Measurements from ENCODE around the gene IGSF6. TPM values are rescaled to one million over a fixed set of nuclear protein-coding genes. Genes with fewer than 3 reads are reported as not detected.
"Not testable (repeated sequence)": the region's sequence is repeated elsewhere in the genome, so short reads cannot be mapped to it uniquely, and the experiment has no call there.

IGSF6 gene, protein sequence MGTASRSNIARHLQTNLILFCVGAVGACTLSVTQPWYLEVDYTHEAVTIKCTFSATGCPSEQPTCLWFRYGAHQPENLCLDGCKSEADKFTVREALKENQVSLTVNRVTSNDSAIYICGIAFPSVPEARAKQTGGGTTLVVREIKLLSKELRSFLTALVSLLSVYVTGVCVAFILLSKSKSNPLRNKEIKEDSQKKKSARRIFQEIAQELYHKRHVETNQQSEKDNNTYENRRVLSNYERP
- total RNA-seq, result 1 to 10 TPM in 2 of 4 donors, under 1 TPM in 1, not detected in 1; 0.76 to 7.4 (median 1.3) TPM

DNA sequence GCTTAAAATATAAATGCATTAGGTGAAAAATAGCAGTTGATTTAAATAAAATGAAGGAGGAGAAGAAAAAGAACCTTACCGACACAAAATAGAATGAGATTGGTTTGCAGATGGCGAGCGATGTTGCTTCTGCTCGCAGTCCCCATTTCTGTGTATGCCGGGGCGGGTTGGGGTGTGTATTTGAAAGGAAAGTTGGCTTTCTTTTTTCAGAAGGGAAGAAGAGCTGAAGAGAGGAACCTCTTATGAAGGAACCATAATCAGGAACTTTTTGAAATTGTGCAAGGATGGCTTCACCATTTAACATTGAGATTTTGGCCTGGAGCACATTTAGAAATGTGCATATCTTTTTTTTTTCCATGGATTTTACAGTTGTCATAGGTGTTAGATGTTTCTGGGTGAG lies at the start of gene IGSF6:
IGSF6 (minus strand) TSS at position 156 of the 400 bp plus-strand sequence; CDS start at position 146, 10 bp downstream.
- no peak for TF ChIP-seq POLR2A (IDR thresholded peaks at IDR 0.05)
- TF ChIP-seq, protein P1, sequence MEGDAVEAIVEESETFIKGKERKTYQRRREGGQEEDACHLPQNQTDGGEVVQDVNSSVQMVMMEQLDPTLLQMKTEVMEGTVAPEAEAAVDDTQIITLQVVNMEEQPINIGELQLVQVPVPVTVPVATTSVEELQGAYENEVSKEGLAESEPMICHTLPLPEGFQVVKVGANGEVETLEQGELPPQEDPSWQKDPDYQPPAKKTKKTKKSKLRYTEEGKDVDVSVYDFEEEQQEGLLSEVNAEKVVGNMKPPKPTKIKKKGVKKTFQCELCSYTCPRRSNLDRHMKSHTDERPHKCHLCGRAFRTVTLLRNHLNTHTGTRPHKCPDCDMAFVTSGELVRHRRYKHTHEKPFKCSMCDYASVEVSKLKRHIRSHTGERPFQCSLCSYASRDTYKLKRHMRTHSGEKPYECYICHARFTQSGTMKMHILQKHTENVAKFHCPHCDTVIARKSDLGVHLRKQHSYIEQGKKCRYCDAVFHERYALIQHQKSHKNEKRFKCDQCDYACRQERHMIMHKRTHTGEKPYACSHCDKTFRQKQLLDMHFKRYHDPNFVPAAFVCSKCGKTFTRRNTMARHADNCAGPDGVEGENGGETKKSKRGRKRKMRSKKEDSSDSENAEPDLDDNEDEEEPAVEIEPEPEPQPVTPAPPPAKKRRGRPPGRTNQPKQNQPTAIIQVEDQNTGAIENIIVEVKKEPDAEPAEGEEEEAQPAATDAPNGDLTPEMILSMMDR (IDR thresholded peaks at IDR 0.05), result no peak
- H3K27ac ChIP-seq, result peak within 1 kb of the TSS in 1 of 4 donors; percentile 26
- no peaks in the 10 kb centered on the region for H3K27me3 ChIP-seq
- no peak for DNase-seq
- no peaks in the 10 kb centered on the region for H3K9me3 ChIP-seq
- H3K4me1 ChIP-seq, result peaks cover 0 to 7% (median 6%) of the 10 kb centered on the region in 4 donors
- H3K4me3 ChIP-seq, result peak within 1 kb of the TSS in 1 of 4 donors; percentile 11
- H3K36me3 ChIP-seq, result peaks cover 0 to 14% (median 0%) of the 10 kb centered on the region in 3 donors

DNA sequence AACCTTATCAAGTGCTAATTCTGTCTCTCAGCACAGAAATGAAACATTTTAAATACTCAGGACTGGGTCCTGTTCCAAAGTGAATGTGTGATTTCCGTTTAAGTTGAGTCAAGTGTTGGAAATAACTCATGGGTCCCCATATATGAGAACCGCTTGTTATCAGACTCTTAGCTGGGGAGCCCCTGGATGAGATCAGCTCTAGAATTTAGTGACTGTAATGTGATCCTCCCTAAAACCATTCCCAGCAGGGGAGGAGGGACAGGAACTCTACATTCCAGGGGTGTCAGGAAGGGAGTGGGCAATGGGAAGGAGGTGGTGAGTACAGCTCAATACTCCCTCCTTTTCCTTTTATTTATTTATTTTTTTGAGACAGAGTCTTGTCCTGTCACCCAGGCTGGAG lies 48.9 kb upstream of the IGSF6 start:
- H3K4me3 ChIP-seq, result no peak overlapping the region
- H3K27ac ChIP-seq, result no peak overlapping the region
- TF ChIP-seq POLR2A (IDR thresholded peaks at IDR 0.05), result no peak
- TF ChIP-seq, protein P1 (IDR thresholded peaks at IDR 0.05), result no peak
- no peaks in the 10 kb centered on the region for H3K9me3 ChIP-seq
- no peaks in the 10 kb centered on the region for H3K4me1 ChIP-seq
- DNase-seq, result no peak
- H3K36me3 ChIP-seq, result no peaks in the 10 kb centered on the region
- no peaks in the 10 kb centered on the region for H3K27me3 ChIP-seq

DNA sequence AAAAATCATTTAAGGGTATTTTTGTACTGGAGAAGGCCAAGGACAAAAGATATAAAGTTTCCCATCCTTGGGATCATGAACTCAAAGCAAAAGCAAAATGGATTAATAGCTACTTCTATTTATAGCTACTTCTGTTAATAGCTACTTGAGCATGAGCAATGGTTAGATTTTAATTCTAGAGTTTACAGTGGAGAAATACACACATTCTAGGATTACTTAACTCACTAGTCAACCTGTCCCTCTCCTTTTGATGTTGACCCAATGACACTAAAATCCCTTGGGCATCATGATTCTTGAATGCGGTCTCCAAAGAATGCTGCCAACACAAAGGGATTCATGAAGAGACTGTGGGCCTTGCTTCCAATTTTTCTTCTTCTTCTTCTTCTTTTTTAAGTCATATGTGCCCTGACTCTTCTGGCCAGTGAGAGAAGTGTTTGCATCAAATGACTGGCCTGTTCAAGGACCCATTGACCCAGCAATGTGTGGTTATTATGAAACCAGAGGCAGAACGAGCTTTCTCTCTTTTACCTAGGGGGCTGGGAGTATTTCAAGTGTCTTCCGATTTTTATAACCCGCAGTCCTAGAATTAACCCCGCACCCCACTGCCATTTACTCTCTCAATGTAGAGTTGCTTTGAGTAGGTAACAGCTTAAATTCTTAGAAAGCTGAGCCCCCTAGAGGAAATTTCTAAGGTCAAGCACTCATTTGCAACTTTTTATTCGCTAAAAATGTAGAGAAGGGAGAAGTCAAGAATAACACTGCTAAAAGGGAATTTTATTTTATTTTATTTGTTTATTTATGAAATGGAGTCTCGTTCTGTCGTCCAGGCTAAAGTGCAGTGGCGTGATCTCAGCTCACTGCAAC lies 46.0 kb upstream of the IGSF6 start:
- TF ChIP-seq, protein P1 (IDR thresholded peaks at IDR 0.05), result no peak
- TF ChIP-seq POLR2A (IDR thresholded peaks at IDR 0.05), result no peak
- Histone ChIP-seq H3K4me3 (no peak overlapping the region), H3K4me1 (no peaks in the 10 kb centered on the region), H3K27me3 (no peaks in the 10 kb centered on the region), H3K9me3 (no peaks in the 10 kb centered on the region), H3K27ac (no peak overlapping the region), H3K36me3 (no peaks in the 10 kb centered on the region)
- DNase-seq, result no peak

DNA sequence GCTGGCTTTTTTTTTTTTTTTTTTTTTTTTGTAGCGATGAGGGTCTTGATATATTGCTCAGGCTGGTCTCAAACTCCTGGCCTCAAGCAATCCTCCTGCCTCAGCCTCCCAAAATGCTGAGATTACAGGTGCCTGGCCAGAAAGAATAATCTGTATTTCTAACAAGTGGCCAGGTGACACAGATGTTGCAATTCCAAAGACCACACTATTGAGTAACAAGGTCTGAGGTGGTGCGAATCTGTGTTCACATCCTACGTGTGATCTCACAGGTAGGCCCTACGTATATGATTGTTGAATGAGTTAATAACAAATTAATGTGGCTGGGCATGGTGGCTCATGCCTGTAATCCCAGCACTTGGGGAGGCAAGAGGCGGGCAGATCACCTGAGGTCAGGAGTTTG lies 44.6 kb upstream of the IGSF6 start:
- no peak overlapping the region for H3K27ac ChIP-seq
- H3K4me1 ChIP-seq, result no peaks in the 10 kb centered on the region
- no peaks in the 10 kb centered on the region for H3K36me3 ChIP-seq
- DNase-seq, result no peak
- TF ChIP-seq, protein P1 (IDR thresholded peaks at IDR 0.05), result no peak
- H3K9me3 ChIP-seq, result no peaks in the 10 kb centered on the region
- H3K4me3 ChIP-seq, result no peak overlapping the region
- H3K27me3 ChIP-seq, result no peaks in the 10 kb centered on the region

DNA sequence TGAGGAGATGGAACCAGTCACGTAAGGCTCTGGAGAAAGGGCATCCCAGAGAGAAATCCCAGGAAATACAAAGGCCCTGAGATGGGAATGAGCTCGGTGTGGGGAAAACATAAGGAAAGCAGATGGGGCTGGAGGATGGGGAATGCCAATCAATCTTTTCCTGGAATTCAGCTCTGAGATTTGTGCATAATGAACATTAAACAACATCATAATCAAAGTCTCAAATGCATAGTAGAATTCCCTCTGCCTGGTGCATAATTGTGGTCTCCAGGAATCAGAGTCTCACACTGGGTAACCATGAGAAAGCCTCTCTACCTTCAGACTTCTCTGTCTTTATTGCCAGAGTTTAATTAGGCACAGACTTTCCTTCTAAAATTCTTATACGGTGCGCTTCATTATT lies 42.2 kb upstream of the IGSF6 start:
- no peaks in the 10 kb centered on the region for H3K4me1 ChIP-seq
- H3K27ac ChIP-seq, result no peak overlapping the region
- H3K36me3 ChIP-seq, result no peaks in the 10 kb centered on the region
- no peaks in the 10 kb centered on the region for H3K27me3 ChIP-seq
- no peak overlapping the region for H3K4me3 ChIP-seq
- TF ChIP-seq, protein P1 (IDR thresholded peaks at IDR 0.05), result no peak
- no peaks in the 10 kb centered on the region for H3K9me3 ChIP-seq
- no peak for DNase-seq

DNA sequence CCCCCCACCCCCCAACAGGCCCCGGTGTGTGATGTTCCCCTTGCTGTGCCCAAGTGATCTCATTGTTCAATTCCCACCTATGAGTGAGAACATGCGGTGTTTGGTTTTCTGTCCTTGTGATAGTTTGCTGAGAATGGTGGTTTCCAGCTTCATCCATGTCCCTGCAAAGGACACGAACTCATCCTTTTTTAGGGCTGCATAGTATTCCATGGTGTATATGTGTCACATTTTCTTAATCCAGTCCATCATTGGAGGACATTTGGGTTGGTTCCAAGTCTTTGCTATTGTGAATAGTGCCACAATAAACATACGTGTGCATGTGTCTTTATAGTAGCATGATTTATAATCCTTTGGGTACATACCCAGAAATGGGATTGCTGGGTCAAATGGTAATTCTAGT lies 38.6 kb upstream of the IGSF6 start:
- H3K36me3 ChIP-seq, H3K27me3 ChIP-seq, H3K9me3 ChIP-seq, H3K4me1 ChIP-seq, H3K27ac ChIP-seq, DNase-seq, H3K4me3 ChIP-seq: not testable (repeated sequence)

All from Peyer's patch (tissue), 4 donors.